ENCODE data around the gene DHRS3.

- TF ChIP-seq CTCF (IDR thresholded peaks at IDR 0.05 in 2 of 3, conservative IDR thresholded peaks at IDR 0.05 in 1 of 3; ENCODE audit: borderline replicate concordance in 1 of 3, insufficient read depth in 1 of 3, low read depth in 2 of 3, low read length in 2 of 3) (no peak), ATF3 (IDR thresholded peaks at IDR 0.05) (no peak), POLR2AphosphoS5 (IDR thresholded peaks at IDR 0.05; ENCODE audit: low read depth, low read length) (no peak), SIN3A (IDR thresholded peaks at IDR 0.05; ENCODE audit: low read depth) (no peak), EZH2phosphoT487 (IDR thresholded peaks at IDR 0.05; ENCODE audit: borderline replicate concordance) (no peak), POLR2A (IDR thresholded peaks at IDR 0.05; ENCODE audit: borderline replicate concordance, extremely low read depth, insufficient read depth, insufficient read length) (no peak), SRF (IDR thresholded peaks at IDR 0.05; ENCODE audit: low read depth) (no peak), RAD21 (IDR thresholded peaks at IDR 0.05; ENCODE audit: low read depth) (no peak)
These were observed 10.7 kb downstream of the DHRS3 start for GRCh38 chr1:12607263-12607662.

Measured in HCT116 (cell line).